ELR (cell line): ENCODE measurements around the gene NR5A1.

ENCODE experiments used
- DNase-seq: peaks from one replicate; pipeline ENCODE4 v3.0.0-alpha.2; 2015; ENCODE audit warnings: low read depth

Gene NR5A1

GRCh38 chr9:124457887-124458431 is 49.2 kb downstream of the NR5A1 start:
- DNase-seq, result no peak

- no peak for DNase-seq
Observed at GRCh38 chr9:124457079-124457886, 49.9 kb downstream of the NR5A1 start.

GRCh38 chr9:124456341-124457078 is 50.7 kb downstream of the NR5A1 start:
- DNase-seq, result no peak

GRCh38 chr9:124455820-124456219 is 51.4 kb downstream of the NR5A1 start:
- no peak for DNase-seq

GRCh38 chr9:124454791-124455443 is 52.3 kb downstream of the NR5A1 start:
- no peak for DNase-seq

- no peak for DNase-seq
Observed at GRCh38 chr9:124454296-124454695, 52.9 kb downstream of the NR5A1 start.

- no peak for DNase-seq
Observed at GRCh38 chr9:124453586-124454191, 53.5 kb downstream of the NR5A1 start.

- no peak for DNase-seq
Observed at GRCh38 chr9:124452841-124453585, 54.2 kb downstream of the NR5A1 start.

GRCh38 chr9:124452326-124452725 is 54.9 kb downstream of the NR5A1 start:
- DNase-seq, result no peak

- DNase-seq, result no peak
Observed at GRCh38 chr9:124450931-124451661, 56.1 kb downstream of the NR5A1 start.

GRCh38 chr9:124450241-124450924 is 56.8 kb downstream of the NR5A1 start, which contains the start of gene ADGRD2:
ADGRD2 (plus strand) TSS chr9:124450451; CDS start chr9:124451667, 1,216 bp downstream.
- peak; percentile 46 for DNase-seq

- no peak for DNase-seq
Observed at GRCh38 chr9:124449381-124450151, 57.6 kb downstream of the NR5A1 start.

GRCh38 chr9:124448019-124448418 is 59.2 kb downstream of the NR5A1 start:
- DNase-seq, result no peak

GRCh38 chr9:124447297-124447661 is 59.9 kb downstream of the NR5A1 start:
- no peak for DNase-seq

GRCh38 chr9:124444166-124444565 is 63.0 kb downstream of the NR5A1 start:
- DNase-seq, result no peak

GRCh38 chr9:124443625-124444024 is 63.6 kb downstream of the NR5A1 start:
- no peak for DNase-seq

GRCh38 chr9:124442826-124443225 is 64.4 kb downstream of the NR5A1 start:
- DNase-seq, result no peak

GRCh38 chr9:124442379-124442778 is 64.8 kb downstream of the NR5A1 start:
- DNase-seq, result no peak

- no peak for DNase-seq
Observed at GRCh38 chr9:124441291-124441690, 65.9 kb downstream of the NR5A1 start.
